ENCODE measurements around the gene C8G.

C8G gene

DNA sequence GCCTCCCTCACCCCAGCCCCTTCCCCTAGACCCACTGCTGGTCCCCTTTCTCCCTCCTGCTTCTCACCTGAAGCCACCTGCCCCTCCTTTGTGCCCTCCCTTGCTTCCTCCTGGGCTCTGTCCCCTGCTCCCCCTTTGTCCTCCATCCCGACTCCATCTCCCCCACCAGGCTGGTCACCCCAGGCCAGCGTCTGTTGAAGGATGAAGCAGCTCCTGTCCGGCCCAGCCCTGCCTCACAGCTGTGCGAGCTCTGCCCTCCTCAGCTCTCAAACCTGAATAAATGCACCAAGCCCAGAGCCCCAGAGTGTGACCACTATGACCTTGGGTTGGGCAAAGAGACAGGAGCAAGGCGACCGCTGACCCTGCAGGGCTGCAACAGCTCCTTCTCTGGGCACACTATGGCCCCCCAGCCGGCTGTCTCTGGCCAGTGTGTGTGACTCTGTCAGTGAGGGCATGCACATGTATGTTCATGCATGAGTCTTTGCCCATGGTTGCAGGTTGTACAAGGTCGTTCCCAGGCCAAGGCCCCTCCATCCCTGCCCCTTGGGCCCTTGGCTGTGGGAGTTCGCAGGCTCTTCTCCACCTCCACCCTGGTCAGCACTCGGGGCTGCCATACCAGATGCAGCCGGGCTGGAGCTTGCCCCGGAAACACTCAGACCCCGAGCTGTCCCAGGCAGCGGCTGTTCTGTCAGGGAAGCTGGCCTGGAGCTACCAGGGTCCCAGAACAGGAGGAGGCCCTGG lies 10.3 kb downstream of the C8G start:
- DNase-seq: no peak

DNA sequence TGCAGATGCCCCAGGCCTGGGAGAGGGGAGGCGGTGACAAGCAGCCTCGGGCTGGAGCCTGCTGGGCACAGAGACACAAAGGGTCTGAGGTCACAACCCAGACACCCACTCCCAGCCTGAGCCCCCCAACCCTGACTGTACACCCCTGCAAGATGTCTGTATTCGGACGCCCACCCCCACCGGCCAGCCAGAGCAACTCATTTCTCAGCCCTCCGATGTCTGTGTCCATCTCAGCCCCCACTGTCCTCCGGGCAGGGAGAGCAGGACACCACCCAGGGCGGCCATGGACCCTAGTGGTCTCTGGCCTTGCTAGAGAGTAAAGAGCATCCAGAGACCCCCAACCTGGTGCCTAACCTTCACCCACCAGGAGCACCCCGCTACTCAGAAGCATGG lies 10.9 kb downstream of the C8G start:
- DNase-seq: no peak

GRCh38 chr9:136956604-136957003 lies 11.6 kb downstream of the C8G start:
- no peak for DNase-seq

- DNase-seq: no peak
Observed at GRCh38 chr9:136957461-136957860, 12.4 kb downstream of the C8G start.

DNA sequence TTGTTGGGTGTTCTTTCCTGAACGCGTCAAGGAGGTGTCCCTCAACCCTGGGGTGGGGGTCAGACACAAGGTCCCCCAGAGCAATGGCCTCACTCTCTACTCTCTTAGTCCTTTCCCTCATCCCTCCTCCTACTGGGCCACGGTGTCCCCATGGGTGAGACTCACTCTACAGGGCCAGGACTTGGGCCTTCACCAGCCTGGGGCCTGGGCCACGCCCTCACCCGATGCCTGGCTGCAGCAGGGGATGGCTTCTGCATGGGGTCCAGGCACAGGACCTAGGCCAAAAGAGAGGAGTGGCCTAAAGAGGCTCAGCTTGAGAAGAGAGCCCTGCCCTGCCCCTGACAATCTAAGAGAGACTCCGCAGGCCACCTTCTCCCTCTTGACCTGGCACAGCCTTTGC lies 12.9 kb downstream of the C8G start:
- no peak for DNase-seq

DNA sequence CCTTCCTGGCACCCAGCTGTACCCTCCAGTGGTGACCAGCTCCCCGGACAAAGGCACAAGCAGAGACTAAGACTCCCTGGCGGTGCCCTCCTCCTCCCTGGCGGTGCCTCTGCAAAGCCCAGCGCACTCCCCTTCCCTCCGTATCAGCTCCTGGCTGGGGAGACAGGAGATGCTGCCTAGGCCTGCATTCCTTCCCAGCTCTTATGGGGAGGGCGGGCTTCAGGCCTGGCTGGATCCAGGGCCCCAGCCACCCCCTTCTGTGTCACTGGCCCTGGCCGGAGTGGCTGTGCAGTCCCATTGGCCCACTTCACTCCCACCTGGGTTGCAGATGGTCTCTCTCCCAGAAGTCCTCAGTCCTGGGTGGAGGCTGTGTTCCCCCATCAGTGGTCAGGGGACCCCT lies 13.4 kb downstream of the C8G start:
- no peak for DNase-seq

DNA sequence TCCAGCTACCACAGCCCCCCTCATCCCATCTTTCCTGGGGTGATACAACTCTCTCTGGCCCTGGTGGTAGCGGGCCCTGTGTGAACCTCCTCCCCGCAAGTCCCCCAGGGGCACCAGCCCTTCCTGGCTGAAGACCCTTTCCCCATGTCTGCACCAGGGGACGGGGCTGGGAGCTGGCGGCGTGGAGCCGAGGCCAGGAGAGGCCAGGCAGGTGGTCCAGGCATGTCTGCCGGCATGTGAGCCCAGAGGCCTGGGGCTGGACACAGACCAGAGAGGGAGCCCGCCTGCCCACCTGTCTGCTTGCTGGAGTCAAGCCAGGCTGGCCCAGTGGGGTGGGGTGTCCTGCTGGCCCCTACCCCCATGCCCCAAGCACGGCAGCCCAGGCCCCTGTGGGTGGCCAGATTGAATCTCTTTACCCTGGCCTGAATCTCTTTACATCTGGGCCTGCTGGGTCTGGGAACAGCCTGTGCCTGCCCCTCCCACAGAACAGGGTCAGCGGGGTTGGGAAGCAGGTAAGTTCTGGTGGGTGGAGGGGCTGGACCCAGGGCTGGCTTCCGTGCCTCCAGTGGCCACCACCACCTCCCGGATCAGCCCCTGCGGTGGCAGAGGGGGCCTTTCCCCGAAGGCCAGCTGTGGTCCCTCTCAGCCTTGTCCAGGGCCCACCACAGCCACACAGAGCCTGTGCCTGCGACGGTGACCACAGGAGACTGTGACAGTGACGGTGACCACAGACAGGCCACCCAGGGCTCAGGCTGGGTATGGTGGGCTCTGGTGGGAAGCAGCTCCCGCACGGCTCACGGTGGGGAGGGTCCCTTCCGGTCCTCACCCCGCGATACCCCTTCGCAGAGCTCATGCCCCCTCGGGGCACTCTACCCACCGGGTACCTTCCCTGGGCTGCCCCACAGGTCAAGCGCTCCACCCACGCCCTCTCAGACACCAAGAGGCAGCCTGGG lies 14.1 kb downstream of the C8G start:
- no peak for DNase-seq

DNA sequence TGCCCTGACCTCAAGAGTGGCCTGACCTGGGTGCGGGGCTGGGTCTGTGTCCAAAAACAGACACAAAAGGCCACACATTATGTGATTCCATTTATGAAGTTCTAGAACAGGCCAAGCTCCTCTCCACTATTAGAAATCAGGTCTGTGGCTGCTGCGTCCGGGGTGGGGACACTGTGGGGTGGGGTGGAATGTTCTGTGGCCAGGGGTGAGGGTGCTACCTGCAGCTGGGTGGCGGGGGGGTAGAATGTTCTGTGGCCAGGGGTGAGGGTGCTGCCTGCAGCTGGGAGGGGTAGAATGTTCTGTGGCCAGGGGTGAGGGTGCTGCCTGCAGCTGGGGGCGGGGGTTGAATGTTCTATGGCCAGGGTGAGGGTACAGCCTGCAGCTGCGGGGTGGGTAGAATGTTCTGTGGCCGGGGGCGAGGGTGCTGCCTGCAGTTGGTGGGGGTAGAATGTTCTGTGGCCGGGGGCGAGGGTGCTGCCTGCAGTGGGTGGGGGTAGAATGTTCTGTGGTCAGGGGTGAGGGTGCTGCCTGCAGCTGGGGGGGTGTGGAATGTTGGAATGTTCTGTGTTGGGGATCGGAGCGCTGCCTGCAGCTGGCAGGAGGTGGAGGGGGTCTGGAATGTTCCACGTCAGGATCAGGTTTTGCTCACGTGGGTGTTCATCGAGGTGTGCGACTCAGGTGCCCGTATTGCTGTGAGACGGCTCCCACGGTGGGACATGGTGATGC lies 15.3 kb downstream of the C8G start:
- DNase-seq: no peak

DNA sequence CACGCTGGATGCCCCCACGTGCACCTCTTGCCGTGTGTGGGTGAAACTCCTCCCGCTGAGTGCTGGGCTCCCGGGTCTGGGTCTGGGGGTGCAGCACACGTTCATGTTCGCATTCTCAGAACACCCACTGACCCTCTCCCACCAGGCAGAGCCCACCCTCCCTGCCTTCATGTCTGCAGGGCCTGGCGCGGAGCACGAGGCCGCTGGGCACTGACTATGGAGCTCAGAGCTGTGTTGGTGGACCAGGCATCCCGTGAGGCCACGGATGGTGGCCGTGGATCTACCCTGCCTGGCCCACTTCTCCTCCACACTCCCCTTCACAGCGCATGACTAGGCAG lies 15.9 kb downstream of the C8G start:
- no peak for DNase-seq

GRCh38 chr9:136961279-136962065 lies 16.4 kb downstream of the C8G start:
- no peak for DNase-seq

DNA sequence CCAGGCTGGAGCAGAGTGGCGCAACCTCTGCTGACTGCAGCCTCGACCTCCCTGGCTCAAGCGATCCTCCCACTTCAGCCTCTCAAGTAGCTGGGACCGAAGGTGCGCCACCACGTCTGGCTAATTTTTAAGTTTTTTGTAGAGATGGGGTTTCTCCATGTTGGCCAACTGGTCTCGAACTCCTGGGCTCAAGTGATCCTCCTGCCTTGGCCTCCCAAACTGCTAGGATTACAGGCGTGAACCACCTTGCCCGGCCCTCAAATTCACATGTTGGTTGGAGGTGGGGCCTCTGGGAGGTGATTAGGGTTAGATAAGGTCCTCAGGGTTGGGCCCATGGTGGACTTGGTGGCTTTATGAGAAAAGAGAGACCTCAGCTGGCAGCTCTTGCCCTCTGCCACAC lies 17.1 kb downstream of the C8G start:
- no peak for DNase-seq

DNA sequence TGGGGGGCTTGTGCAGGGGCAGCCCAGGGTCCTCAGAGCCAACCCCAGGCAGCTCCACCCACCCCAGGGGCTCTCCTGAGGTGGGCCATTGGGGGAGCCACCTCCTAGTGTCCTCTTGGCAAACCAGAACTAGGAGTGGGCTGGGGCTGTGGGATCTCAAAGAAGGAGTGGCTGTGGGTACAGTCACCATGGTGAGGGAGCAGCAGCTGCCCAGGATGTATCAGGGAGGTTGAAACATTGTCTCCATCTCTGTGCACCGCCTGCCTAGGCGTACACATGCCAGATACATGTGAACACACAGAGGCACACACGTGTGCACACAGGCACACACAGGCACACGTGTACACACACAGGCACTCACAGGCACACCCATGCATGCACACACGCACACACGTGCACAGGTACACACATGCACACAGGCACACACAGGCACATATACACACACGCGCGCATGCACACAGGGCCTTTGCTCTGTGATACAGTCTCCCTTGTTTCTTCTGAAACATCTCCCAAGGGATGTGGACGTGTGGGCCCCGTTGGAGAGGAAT lies 17.7 kb downstream of the C8G start:
- DNase-seq: no peak

GRCh38 chr9:136963341-136963740 lies 18.3 kb downstream of the C8G start:
- no peak for DNase-seq

GRCh38 chr9:136963751-136964150 lies 18.7 kb downstream of the C8G start:
- no peak for DNase-seq

DNA sequence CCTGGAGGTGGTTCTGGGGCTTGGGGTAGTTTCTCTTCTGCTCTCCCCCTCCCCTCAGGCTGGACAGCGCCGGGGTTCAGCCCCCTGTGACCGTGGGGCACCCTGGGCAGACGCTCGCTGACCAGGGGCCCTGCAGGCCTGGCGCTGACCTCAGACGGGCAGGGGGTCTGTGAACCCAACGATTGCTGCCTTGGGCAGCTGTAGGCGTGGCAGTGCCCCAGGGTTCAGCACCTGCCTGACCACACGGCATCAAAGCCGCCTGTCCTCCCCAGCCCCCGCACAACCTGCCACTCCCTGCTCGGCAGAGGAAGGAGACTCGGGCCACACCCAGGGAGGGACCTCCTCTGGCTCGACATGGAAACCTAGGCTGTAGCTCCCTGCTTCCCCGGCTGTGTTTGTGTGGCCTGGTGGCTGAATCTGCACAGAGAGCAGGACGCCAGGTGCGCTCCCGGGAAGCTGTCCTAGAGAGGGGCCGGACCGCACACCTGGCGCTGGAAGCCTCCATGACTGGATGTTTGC lies 19.2 kb downstream of the C8G start:
- DNase-seq: no peak

- no peak for DNase-seq
Observed at GRCh38 chr9:136964833-136965422, 19.9 kb downstream of the C8G start.

DNA sequence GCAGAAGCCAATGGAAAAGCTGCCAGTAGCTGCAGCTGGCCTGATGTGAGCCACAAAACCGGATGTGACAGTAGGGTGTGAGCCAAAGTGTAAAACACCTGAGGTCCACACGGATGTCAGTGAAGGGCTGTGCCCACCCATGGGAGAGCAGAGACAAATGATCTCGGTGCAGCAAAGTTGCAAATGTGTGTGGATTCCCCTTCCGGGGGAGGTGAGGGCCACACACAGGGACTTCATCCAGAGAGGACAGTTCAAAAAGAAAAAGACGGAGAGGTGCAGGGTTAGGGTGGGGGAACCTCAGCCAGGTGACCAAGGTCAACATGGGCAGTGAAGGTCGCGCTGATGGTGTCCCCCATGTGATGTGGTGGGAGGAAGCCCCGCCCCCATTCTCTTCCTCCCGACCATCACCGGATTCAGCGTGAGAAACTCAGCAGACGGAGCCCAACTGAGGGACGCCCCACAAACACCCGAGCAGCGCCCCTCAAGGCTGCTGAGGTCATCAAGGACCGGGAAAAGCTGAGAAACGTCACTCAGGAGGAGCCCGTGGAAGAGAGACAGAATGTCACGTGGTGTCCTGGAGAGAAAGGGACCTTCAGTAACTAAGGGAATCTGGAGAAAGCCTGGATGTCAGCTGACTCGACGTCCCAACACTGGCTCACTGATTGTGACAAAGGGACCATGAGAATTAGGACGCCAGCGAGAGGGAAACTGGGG lies 20.9 kb downstream of the C8G start:
- no peak for DNase-seq

GRCh38 chr9:136968333-136969127 lies 23.5 kb downstream of the C8G start:
- DNase-seq: no peak

GRCh38 chr9:136969150-136969549 lies 24.1 kb downstream of the C8G start:
- no peak for DNase-seq

- no peak for DNase-seq
Observed at GRCh38 chr9:136969774-136970173, 24.7 kb downstream of the C8G start.

All from SIG-M5 (cell line).